Effector CD4-positive, alpha-beta T cell (primary cell): ENCODE results near the gene CCDC127.
"Not testable (repeated sequence)": the region's sequence is repeated elsewhere in the genome, so short reads cannot be mapped to it uniquely, and the experiment has no call there.

Source experiments
- DNase-seq: peaks from one replicate; pipeline ENCODE4 v3.0.0-alpha.2; 2020

CCDC127 gene

GRCh38 chr5:233426-233825, 15.5 kb upstream of the CCDC127 start:
- not testable (repeated sequence) for DNase-seq

- DNase-seq: no peak
Measured at GRCh38 chr5:231661-232060, 13.7 kb upstream of the CCDC127 start.

GRCh38 chr5:230711-231110, 12.8 kb upstream of the CCDC127 start:
- DNase-seq: no peak

- DNase-seq: no peak
Measured at GRCh38 chr5:228886-229285, 10.9 kb upstream of the CCDC127 start.

GRCh38 chr5:227375-227774, 9.4 kb upstream of the CCDC127 start:
- DNase-seq: not testable (repeated sequence)

- no peak for DNase-seq
Measured at GRCh38 chr5:225334-225733, 7.4 kb upstream of the CCDC127 start.

- no peak for DNase-seq
Measured at GRCh38 chr5:223791-224190, 5.8 kb upstream of the CCDC127 start.

- not testable (repeated sequence) for DNase-seq
Measured at GRCh38 chr5:222951-223715, 5.2 kb upstream of the CCDC127 start.

GRCh38 chr5:219991-220390, 2.0 kb upstream of the CCDC127 start:
- no peak for DNase-seq

GRCh38 chr5:219460-219863, 1.5 kb upstream of the CCDC127 start:
- peak; percentile 11 for DNase-seq

GRCh38 chr5:218457-219291, 721 bp upstream of the CCDC127 start:
- DNase-seq: no peak

GRCh38 chr5:216076-216475, 1.9 kb downstream of the CCDC127 start:
- not testable (repeated sequence) for DNase-seq

- DNase-seq: not testable (repeated sequence)
Measured at GRCh38 chr5:215256-215655, 2.7 kb downstream of the CCDC127 start.

- DNase-seq: no peak
Measured at GRCh38 chr5:213803-214395, 4.1 kb downstream of the CCDC127 start.

- no peak for DNase-seq
Measured at GRCh38 chr5:208449-209114, 9.4 kb downstream of the CCDC127 start.

- no peak for DNase-seq
Measured at GRCh38 chr5:207599-207998, 10.4 kb downstream of the CCDC127 start.

GRCh38 chr5:206927-207536, 10.9 kb downstream of the CCDC127 start:
- DNase-seq: no peak

- no peak for DNase-seq
Measured at GRCh38 chr5:206406-206805, 11.5 kb downstream of the CCDC127 start.

GRCh38 chr5:204966-205670, 12.8 kb downstream of the CCDC127 start:
- no peak for DNase-seq

GRCh38 chr5:204462-204861, 13.5 kb downstream of the CCDC127 start:
- DNase-seq: no peak

- no peak for DNase-seq
Measured at GRCh38 chr5:204001-204400, 14.0 kb downstream of the CCDC127 start.
